NCI-H2081 (cell line): ENCODE data around the gene PLAAT2.

Experiments
- DNase-seq, 2 experiments: peaks; one replicate each; lab custom pipeline; 2025; lab: John Stamatoyannopoulos, UW

Gene PLAAT2

DNA sequence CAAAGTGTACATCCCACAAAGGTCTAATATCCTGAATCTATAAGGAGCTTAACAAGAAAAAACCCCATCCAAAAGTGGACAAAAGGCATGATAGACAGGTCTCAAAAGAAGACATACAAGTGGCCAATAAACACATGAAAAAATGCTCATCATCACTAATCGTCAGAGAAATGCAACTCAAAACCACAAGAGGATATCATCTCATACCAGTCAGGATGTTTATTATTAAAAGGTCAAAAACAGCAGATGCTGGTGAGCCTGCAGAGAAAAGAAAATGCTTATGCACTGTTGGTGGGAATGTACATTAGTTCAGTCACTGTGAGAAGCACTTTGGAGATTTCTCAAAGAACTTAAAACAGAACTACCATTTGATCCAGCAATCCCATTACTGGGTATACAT is 44.6 kb downstream of the PLAAT2 start:
- no peak for DNase-seq

- no peak for DNase-seq
These were observed 46.0 kb downstream of the PLAAT2 start for GRCh38 chr11:63517156-63517555.

DNA sequence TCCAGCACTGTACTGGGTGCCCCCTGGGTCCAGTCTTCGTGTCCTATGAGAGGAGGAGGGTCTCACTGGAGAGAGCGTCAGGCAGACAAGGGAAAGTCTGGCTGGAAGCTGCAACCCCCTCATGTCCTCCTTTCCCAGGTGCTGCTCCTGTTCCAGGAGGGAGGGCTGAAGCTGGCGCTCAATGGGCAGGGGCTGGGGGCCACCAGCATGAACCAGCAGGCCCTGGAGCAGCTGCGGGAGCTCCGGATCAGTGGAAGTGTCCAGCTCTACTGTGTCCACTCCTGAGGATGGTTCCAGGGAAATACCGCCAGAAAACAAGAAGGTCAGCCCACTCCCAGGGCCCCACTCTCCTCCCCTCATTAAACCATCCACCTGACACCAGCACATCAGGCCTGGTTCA is 47.1 kb downstream of the PLAAT2 start:
- no peak for DNase-seq

DNA sequence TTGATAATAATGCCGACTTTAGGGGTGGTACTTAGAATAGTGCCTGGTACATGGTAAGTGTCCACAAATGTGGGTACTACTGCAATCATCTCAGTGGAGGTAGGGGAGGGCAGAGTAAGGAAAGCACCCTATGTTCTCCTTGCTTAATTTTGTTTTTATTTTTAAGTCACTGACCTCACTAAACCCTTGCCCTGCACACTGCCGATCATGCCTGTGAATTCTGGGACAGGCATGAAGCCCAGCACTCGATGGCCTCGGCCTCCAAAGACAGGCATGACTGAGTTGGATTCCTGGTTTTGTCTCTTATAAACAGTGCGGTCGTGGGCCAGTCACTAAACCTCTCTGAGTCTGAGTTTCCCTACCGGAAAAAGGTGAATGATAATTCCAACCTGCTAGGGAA is 50.4 kb downstream of the PLAAT2 start:
- DNase-seq, result no peak

GRCh38 chr11:63511048-63511748 is 52.0 kb downstream of the PLAAT2 start:
- no peak for DNase-seq

- DNase-seq, result no peak
These were observed 52.7 kb downstream of the PLAAT2 start for GRCh38 chr11:63510360-63511047.

GRCh38 chr11:63508745-63509144 is 54.4 kb downstream of the PLAAT2 start:
- DNase-seq, result no peak

- DNase-seq, result no peak
These were observed 55.2 kb downstream of the PLAAT2 start for GRCh38 chr11:63508009-63508408.

DNA sequence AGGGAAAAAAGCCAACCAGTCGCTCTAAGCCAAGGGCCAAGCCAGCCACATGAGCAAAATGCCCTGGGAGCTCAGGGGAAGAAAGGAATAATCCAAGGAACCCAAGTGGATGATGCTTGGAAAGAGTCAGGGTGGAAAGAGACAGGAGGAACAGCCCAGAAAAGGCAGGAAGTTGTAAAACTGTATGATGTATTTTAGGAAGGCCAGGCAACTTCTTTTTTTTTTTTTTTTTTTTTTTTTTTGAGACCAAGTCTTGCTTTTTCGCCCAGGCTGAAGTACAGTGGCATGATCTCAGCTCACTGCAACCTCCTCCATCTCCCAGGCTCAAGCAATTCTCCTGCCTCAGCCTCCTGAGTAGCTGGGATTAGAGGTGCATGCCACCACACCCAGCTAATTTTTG is 55.7 kb downstream of the PLAAT2 start:
- no peak for DNase-seq

DNA sequence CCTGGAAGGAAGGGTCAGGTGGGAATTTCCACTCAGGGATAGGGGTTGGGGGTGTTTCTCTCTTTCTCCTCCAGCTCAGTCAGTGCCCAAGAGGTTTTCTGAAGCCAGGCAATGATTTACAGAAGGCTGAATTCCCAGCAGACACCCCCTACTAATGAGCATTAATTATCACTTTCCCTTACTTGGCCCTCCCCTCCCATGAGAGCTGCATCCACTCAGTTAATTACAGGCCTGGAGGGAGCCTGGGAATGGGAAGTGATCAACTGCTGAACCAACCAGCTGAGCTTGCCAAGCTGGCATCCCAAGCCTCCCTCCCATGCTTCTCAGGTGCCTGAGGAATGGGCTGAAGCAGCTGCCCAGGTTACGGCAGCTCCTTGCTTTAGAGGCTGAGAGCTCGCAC is 56.3 kb downstream of the PLAAT2 start:
- peak in 1 of 2 experiments; percentile 12 for DNase-seq

- no peak for DNase-seq
These were observed 57.2 kb downstream of the PLAAT2 start, which contains the start of gene LGALS12 for GRCh38 chr11:63505857-63506528. LGALS12 (plus strand) TSS chr11:63506084; CDS start chr11:63506459, 375 bp downstream.

GRCh38 chr11:63504933-63505586 is 58.1 kb downstream of the PLAAT2 start:
- no peak for DNase-seq

GRCh38 chr11:63504054-63504453 is 59.1 kb downstream of the PLAAT2 start:
- DNase-seq, result no peak

GRCh38 chr11:63503492-63503891 is 59.7 kb downstream of the PLAAT2 start:
- no peak for DNase-seq
